Rectal smooth muscle tissue (tissue), 1 donor: ENCODE measurements around the gene PAPPA.

Experiments used
- H3K27ac ChIP-seq: one replicate; pipeline ENCODE4 v1.7.0; 2013; ENCODE audit warnings: low read depth, low read length, inconsistent platforms
- H3K27me3 ChIP-seq: one replicate; pipeline ENCODE4 v1.7.0; 2013; ENCODE audit warnings: low read length; ENCODE audit not compliant: control insufficient read depth, insufficient read depth
- H3K36me3 ChIP-seq: one replicate; pipeline ENCODE4 v1.7.0; 2013; ENCODE audit warnings: low read length; ENCODE audit not compliant: control insufficient read depth, insufficient read depth
- H3K4me1 ChIP-seq: one replicate; pipeline ENCODE4 v1.7.0; 2013; ENCODE audit warnings: low read length; ENCODE audit not compliant: control insufficient read depth, insufficient read depth
- H3K4me3 ChIP-seq: one replicate; pipeline ENCODE4 v1.7.0; 2013; ENCODE audit warnings: low read length
- H3K9ac ChIP-seq: one replicate; pipeline ENCODE4 v1.7.0; 2013; ENCODE audit warnings: low read length

PAPPA gene

GRCh38 chr9:116382053-116382452, 228.5 kb downstream of the PAPPA start:
- no peak overlapping the region for H3K4me3 ChIP-seq
- no peak overlapping the region for H3K9ac ChIP-seq
- no peaks in the 10 kb centered on the region for H3K27me3 ChIP-seq
- H3K36me3 ChIP-seq, result no peaks in the 10 kb centered on the region
- no peaks in the 10 kb centered on the region for H3K4me1 ChIP-seq
- H3K27ac ChIP-seq, result no peak overlapping the region

DNA sequence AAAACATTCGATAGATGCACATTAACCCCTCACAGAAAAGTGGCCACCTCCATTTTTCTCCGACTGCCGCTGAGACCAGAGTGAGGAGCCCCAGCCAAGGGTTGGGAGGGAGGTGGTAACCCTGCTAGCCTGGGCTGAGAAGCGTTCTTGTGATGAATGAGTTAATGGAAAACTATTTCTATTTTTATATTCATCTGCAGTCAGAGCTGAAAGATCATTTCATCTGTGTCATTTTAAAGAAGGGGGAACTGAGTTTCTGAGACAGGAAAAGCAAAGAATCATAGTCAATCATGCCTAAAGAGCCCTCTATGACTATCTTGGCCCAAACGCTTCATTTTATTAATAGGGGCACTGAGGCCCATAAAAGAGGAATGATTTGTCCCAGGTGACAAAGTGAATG, 229.5 kb downstream of the PAPPA start:
- no peaks in the 10 kb centered on the region for H3K27me3 ChIP-seq
- H3K9ac ChIP-seq, result no peak overlapping the region
- no peaks in the 10 kb centered on the region for H3K4me1 ChIP-seq
- no peak overlapping the region for H3K27ac ChIP-seq
- H3K4me3 ChIP-seq, result no peak overlapping the region
- no peaks in the 10 kb centered on the region for H3K36me3 ChIP-seq

DNA sequence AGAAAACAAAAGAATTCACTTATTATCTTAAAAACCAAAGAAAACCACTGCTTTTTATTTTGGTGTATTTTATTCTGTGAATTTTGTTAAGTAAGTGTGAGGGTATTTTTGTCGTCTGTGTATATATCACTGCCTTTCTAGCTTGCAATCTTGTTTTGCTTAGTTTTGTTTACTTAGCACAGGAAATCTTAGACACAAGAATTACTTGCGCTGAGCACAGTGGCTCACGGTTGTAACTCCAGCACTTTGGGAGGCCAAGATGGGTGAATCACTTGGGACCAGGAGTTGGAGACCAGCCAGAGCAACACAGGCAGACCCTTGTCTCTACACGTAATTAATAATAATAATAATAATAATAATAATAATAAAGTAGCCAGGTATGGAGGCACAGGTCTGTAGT, 230.3 kb downstream of the PAPPA start:
- H3K27ac ChIP-seq, result no peak overlapping the region
- no peaks in the 10 kb centered on the region for H3K36me3 ChIP-seq
- no peak overlapping the region for H3K4me3 ChIP-seq
- no peaks in the 10 kb centered on the region for H3K27me3 ChIP-seq
- no peak overlapping the region for H3K9ac ChIP-seq
- H3K4me1 ChIP-seq, result no peaks in the 10 kb centered on the region

GRCh38 chr9:116387934-116388698, 234.5 kb downstream of the PAPPA start:
- Histone ChIP-seq H3K27me3 (no peaks in the 10 kb centered on the region), H3K27ac (no peak overlapping the region), H3K4me1 (no peaks in the 10 kb centered on the region), H3K4me3 (no peak overlapping the region), H3K9ac (no peak overlapping the region), H3K36me3 (no peaks in the 10 kb centered on the region)

DNA sequence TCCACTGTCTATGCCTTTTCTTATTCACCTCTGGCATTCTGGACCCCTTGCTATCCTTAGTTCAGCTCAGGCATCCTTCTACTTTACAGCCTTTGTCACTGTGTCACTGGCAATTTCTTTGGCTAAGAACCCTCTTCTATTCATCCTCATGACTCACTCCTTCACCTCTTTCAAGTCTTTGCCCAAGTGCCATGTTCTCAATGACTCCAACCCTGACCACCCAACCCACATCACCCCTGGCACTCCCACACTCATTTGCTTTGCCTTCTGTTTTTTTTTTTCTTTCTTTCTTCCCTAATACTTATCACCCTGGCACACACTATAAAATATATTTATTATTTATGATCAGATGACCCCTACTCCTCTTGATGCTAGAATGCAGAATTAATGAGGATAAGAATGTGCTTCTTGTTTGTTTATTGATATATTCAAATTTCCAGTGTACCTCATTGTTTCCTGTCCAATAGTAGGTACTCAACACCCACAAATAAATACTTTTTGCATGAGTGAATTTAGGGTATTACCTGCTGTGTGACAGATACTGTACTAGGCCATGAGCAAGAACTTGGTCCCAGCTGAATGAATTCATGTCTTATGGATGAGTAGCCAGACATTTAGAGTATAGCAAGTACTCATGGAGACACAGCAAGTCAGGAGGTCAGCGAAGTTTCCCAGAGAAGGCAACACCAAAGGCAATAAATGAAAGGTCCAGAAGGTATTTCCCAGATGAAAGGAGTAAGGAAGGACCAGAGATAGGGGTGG, 236.1 kb downstream of the PAPPA start:
- H3K4me3 ChIP-seq, result no peak overlapping the region
- no peaks in the 10 kb centered on the region for H3K27me3 ChIP-seq
- no peak overlapping the region for H3K27ac ChIP-seq
- H3K9ac ChIP-seq, result no peak overlapping the region
- H3K4me1 ChIP-seq, result no peaks in the 10 kb centered on the region
- no peaks in the 10 kb centered on the region for H3K36me3 ChIP-seq

GRCh38 chr9:116390303-116391228, 237.0 kb downstream of the PAPPA start:
- Histone ChIP-seq H3K27ac (no peak overlapping the region), H3K9ac (no peak overlapping the region), H3K4me1 (no peaks in the 10 kb centered on the region), H3K27me3 (no peaks in the 10 kb centered on the region), H3K36me3 (no peaks in the 10 kb centered on the region), H3K4me3 (no peak overlapping the region)

GRCh38 chr9:116391306-116391900, 237.8 kb downstream of the PAPPA start:
- Histone ChIP-seq H3K4me1 (no peaks in the 10 kb centered on the region), H3K27ac (no peak overlapping the region), H3K9ac (no peak overlapping the region), H3K27me3 (no peaks in the 10 kb centered on the region), H3K36me3 (no peaks in the 10 kb centered on the region), H3K4me3 (no peak overlapping the region)

DNA sequence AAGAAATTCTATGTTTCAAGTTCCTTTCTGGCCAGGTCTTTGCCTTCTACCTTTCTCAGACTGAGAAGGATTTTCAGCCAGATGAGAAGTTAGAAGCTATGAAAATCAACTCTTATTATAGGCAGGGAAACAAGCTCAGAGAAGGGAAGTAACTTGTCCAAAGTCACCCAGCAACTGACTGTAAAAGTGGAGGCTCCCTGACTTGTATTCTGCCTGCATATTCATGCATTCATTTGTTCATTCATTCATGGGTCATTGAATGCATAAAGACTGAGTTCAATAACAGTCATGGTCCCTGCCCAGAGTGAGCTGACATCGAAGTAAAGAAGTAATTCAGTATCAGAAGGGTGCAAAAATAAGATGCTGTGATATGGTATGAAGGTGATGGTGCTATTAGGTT, 239.6 kb downstream of the PAPPA start:
- Histone ChIP-seq H3K9ac (no peak overlapping the region), H3K27me3 (no peaks in the 10 kb centered on the region), H3K27ac (no peak overlapping the region), H3K36me3 (no peaks in the 10 kb centered on the region), H3K4me1 (no peaks in the 10 kb centered on the region), H3K4me3 (no peak overlapping the region)

DNA sequence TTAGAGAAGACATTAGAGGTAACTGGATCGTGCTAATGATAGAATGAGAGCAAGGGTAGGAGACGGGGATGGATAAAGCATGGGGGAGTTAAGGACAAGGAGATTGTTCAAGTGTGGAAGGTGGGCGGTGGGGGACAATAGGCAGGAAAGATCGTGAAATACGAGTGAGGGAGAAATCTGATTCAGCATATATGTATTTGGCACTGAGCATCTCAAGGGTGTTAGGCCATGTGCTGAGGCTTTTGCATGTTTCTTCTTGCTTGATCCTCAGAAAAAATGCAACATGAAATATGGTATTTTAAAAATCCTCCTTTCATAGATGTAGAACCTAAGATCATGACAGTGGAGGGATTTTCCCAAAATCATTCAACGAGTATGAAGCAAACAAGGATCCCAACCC, 240.5 kb downstream of the PAPPA start:
- no peaks in the 10 kb centered on the region for H3K36me3 ChIP-seq
- H3K4me1 ChIP-seq, result no peaks in the 10 kb centered on the region
- no peak overlapping the region for H3K9ac ChIP-seq
- H3K4me3 ChIP-seq, result no peak overlapping the region
- no peaks in the 10 kb centered on the region for H3K27me3 ChIP-seq
- no peak overlapping the region for H3K27ac ChIP-seq

DNA sequence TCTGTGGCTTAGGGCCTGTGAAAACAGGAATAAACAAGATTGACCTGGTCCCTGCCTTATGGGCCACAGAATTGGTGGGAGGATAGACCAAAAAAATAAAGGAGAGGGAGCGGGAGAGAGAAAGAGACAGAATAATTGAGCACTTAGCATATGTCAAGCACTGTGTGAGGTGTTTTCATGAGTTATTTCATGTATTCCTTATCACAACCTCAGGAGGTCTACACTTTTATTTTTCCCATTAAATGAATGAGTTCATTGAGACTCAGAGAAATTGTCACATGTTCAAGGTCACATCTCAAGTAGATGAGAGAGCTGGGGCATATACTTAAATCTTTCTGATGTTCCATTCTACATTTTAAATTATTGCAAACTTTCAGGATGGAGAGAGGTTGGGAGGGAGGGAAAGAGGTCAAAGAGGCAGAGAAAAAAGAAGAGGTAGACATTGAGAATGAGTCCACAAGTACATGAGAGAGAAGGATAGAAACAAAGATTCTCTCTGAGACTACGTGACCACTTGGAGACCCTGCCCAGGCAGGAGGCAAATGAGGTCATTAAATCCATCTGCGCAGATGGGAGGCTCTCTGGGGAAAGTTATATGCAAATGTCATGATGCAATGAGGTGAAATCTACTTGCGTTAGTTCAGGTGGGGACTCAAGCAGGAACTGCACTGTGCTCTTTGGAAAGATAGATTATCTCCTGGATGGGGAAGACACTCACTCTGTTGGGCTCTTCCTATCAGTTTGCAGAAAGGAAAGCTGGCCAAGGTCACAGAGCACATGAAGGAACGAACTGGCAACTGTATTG, 241.5 kb downstream of the PAPPA start:
- no peak overlapping the region for H3K9ac ChIP-seq

GRCh38 chr9:116395699-116396037, 242.1 kb downstream of the PAPPA start:
- H3K36me3 ChIP-seq, result no peaks in the 10 kb centered on the region
- no peak overlapping the region for H3K4me3 ChIP-seq
- H3K9ac ChIP-seq, result no peak overlapping the region
- no peaks in the 10 kb centered on the region for H3K4me1 ChIP-seq
- H3K27ac ChIP-seq, result no peak overlapping the region
- H3K27me3 ChIP-seq, result no peaks in the 10 kb centered on the region

More for the DNA sequence above, 241.5 kb downstream of the PAPPA start:
- no peak overlapping the region for H3K27ac ChIP-seq
- no peak overlapping the region for H3K4me3 ChIP-seq
- H3K4me1 ChIP-seq, result no peaks in the 10 kb centered on the region
- H3K36me3 ChIP-seq, result no peaks in the 10 kb centered on the region
- H3K27me3 ChIP-seq, result no peaks in the 10 kb centered on the region
